Medulla oblongata (tissue), 1 donor: Measurements from ENCODE around the gene FUCA2.

Source experiments
- DNase-seq: peaks from one replicate; pipeline ENCODE4 v3.0.0-alpha.2; 2015; ENCODE audit errors: extremely low spot score

The FUCA2 gene

DNA sequence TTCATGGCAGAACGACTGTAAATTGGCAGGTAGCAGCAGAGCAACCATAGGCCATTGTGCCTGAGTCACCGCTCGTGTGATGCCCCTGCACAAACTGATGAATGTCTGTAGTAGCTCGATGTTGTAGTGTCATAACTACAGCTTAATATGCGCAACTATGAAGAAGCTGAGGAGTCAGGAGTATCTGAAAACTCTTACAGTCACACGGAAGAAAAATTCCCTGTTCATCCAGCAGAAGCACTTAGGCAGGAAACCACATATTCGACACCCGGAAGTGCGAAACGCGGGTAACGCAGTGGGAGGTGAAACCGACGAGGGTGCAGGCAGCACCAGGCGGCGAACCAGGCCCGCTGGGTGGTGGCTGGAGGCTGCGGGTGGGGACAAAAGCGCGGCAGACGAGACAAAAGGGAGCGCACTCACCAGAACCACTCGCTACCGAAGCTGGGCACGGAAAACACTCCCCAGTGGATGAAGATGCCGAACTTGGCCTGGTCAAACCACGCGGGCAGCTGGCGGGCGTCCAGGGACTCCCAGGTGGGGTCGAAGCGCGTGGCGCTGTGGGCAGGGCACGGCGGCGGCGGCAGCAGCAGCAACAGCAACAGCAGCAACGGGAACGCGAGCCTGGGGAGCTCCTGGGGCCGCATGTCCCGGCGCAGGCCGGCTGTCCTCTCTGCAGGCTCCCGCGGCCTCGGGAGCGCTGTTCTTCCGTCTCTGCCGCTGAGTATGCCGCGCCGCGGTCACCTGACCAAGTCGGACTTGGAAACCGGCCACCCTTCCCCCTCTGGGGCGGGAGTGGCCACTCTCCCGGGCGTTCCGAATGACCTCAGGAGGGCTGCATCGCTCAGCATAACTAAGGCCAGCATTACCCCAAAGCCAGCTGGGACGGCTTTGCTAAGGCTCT, at the start of gene FUCA2:
Gene FUCA2, minus strand, starts transcription at position 730 of the 901 bp plus-strand sequence. Its CDS starts 86 bp downstream, at position 644.
- peak; percentile 91 for DNase-seq

GRCh38 chr6:143561105-143561704, 49.7 kb upstream of the FUCA2 start:
- DNase-seq = no peak

DNA sequence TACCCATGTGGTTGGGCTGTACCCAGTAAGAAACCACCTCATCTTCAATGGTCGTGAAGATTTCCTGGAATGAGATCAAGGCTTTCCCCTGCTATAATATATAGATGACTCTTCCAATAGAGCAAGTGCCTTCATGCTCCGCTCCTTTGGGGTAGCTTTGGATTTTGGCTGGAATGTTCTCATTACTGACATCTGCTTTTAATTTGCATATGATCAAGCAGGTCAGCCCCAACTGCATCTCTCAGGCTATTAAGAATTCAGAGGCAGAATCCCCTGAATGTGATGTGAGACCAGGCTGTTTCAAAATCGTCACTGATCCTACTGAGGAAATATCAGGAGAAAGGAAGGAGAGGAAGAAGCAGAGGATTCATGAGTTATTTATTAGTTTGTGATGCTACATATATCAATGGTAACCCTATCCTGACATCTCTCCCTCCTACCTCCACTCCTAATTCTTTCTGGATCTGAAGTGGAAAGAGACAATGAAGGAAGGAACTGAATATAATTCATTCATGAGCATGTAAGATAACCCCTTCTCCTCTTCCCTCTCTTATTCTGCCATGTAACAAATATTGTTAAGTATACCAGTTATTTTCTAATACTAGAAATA, 47.6 kb upstream of the FUCA2 start:
- no peak for DNase-seq

- DNase-seq = no peak
Measured at GRCh38 chr6:143556529-143556928, 45.0 kb upstream of the FUCA2 start.

DNA sequence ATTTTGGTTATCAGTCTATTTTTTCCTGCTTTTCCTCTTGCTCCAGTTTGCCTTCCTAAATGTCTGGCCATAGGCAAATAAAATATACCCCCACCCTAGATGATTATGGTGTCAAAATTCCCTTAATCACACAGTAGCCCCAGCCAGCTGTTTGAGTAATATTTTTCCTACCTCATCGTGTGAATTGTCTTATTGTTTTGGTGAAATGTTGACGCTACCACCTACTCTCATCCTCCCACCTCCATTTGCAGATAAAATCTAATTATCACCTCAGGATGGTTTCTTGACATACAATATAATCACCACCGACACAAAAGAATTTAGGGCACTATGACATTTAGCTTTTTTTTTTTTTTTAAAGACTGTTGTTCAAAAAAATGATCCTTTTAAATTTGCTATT, 44.1 kb upstream of the FUCA2 start:
- no peak for DNase-seq

- DNase-seq = no peak
Measured at GRCh38 chr6:143555071-143555492, 43.6 kb upstream of the FUCA2 start.

- DNase-seq = no peak
Measured at GRCh38 chr6:143553337-143553736, 41.8 kb upstream of the FUCA2 start.

DNA sequence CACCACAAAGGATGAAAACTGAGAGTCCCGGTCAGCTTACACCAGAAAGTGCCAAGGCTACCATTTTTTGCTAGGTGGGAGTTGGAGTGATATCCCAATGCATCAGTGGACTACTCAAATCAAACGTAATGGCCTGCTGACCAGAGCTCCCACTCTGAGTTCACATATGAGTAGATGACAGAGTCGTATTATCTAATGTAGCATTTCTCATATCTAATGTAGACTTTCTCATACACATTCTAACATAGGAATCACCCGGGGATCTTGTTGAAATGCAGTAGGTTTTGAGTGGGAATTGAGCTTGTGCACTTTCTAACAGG, 38.4 kb upstream of the FUCA2 start:
- DNase-seq = no peak

GRCh38 chr6:143549221-143549948, 37.9 kb upstream of the FUCA2 start:
- no peak for DNase-seq

GRCh38 chr6:143546599-143546998, 35.1 kb upstream of the FUCA2 start:
- DNase-seq = no peak

DNA sequence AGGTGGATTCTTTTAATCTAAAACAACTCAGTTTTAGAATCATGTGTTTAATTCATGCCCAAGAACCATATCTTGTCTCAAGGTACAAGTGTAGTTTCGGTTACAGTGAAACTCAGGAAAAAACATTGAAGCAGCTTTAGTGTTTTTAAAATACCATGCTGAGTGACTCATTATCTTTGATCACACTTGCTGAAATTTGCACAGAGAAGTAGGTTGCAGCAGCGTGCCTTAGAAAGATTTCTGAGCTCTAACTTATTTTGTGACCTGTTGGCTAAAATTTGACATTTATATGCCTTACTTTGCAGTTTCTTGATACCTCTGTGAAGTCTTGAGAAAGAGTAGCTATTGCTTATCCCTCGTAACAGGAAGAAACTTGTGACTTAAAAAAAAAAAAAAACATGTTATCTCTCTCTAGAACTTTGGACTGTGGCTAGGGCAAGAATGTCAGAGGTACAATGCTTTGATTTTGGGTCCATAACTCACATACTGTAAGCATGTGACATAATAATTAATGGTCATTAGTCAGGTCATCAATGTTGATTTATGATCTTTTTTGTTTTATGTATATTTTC, 34.5 kb upstream of the FUCA2 start:
- DNase-seq = no peak

DNA sequence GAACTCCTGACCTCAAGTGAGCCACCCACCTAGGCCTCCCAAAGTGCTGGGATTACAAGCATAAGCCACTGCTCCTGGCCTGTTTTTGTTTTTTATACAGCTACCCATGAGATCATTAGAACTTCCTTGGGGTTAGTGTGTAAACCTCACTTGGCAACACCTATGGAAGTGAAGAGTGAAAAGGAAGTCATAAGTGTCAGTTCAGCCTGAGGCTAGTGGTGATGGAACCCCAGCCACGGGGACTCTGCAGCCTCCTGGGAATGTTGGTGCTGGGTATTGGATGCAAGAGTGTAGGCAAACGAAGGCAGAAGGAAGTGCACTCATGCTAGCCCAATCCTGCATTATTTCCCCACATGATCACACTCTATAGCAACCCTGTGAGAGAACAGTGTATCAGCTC, 33.6 kb upstream of the FUCA2 start:
- no peak for DNase-seq

DNA sequence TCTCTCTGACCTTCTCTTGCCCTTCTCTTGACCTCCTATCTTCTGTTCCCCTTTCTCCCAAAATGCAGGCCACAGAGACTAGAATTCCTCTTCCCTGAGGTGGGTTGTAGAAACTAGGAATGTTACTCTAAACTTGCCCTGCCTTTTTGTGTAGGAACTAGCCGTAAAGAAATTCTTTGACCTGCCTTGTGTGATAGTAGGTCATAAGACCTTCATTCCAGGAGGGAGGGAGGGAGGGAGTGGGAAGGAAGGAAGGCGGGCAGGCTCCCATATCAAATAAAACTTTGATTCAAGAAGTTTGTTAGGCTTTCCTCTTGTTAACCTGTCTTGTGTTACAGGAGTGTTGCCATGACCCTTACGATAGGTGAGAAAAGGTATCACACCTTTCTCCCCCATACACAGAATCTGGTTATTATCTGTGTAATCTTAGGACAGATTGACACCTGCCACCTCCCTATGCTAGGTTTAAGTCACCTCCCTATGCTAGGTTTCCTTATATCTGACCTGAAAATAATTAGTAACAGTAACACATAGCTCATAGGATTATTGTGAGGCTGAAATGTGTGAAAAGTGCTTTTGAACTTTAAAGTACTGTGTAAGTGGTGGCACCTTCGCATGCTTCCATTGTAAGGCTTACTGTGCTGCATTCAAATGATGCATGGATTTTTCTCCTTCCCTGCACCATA, 32.6 kb upstream of the FUCA2 start:
- no peak for DNase-seq

- DNase-seq = peak; percentile 41
Measured at GRCh38 chr6:143543435-143543834, 31.9 kb upstream of the FUCA2 start.

- no peak for DNase-seq
Measured at GRCh38 chr6:143542888-143543287, 31.4 kb upstream of the FUCA2 start.

- DNase-seq = no peak
Measured at GRCh38 chr6:143540192-143540591, 28.7 kb upstream of the FUCA2 start.

DNA sequence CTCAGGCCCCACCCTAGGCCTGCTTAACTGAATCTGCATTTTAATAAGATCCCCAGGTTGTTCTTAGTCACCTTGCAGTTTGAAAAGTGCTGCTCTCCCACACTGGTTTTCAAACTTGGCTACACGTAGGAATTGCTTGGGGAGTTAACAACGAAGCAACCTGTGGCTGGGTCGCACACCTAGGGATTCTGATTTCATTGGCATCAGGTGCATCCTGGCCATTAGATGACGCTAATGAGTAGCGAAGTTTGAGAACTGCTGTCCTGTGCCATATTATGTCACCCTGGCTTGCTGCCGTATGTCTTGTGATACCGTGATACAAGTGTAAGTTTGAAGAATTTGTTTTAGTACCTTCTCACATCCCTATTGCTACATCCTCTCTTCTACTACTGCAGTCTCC, 28.2 kb upstream of the FUCA2 start:
- DNase-seq = no peak

DNA sequence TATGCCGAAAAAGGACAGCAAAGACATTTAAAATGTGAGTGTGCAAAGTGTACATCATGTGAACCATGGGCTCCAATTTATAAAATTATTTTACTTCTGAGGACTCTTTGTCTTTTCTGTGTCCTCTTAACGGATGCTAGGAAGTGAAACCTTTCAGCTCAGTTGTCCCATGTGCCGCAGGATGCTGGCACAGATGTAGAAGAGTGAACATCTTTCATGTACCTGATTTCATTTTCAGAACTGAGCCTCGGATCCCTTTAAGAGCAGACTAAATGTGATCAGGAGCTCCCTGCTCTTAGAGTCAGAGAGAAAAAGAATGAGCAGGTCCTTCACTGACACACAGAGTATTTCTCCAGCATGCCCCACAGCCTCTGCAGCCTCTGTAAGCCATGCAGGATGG, 27.6 kb upstream of the FUCA2 start:
- no peak for DNase-seq

GRCh38 chr6:143538374-143538773, 26.9 kb upstream of the FUCA2 start:
- DNase-seq = no peak

GRCh38 chr6:143536866-143537691, 25.6 kb upstream of the FUCA2 start:
- peak; percentile 51 for DNase-seq
